Right lobe of liver (tissue), 6 donors: Measurements from ENCODE around the gene SDHD. TPM values are rescaled to one million over a fixed set of nuclear protein-coding genes. Genes with fewer than 3 reads are reported as not detected.
"Not testable (repeated sequence)": the region's sequence is repeated elsewhere in the genome, so short reads cannot be mapped to it uniquely, and the experiment has no call there.

Experiments used
- ATAC-seq, 4 donors: fragments of 200-7000 bp; cut with Tn5 transposase; one replicate each; pipeline ENCODE4 v1.9.1; 2020; ENCODE audit warnings: mild to moderate bottlenecking in 4 of 4, moderate library complexity in 4 of 4
- DNase-seq, 3 donors: peaks; one replicate each; pipeline ENCODE4 v3.0.0-alpha.2; 2020
- H3K27ac ChIP-seq, 3 donors: fragments of 200-600 bp; one replicate each; pipeline ENCODE4 v1.8.0; 2022
- H3K27me3 ChIP-seq, 2 donors: fragments of 200-600 bp; one replicate each; pipeline ENCODE4 v1.8.0; 2022
- H3K36me3 ChIP-seq, 4 donors: fragments of 200-600 bp; sonication (generic) in 1 of 4; one replicate each; pipeline versions ENCODE4 v1.5.1 to v1.8.0; 2017 to 2022; ENCODE audit warnings: control low read depth in 1 of 4
- H3K4me1 ChIP-seq, 4 donors: fragments of 200-600 bp; sonication (generic) in 1 of 4; one replicate each; pipeline versions ENCODE4 v1.5.1 to v1.8.0; 2017 to 2022; ENCODE audit warnings: control low read depth in 1 of 4
- H3K4me3 ChIP-seq, 3 donors: fragments of 200-600 bp; one replicate each; pipeline ENCODE4 v1.8.0; 2022
- H3K9me3 ChIP-seq, 4 donors: fragments of 200-600 bp; sonication (generic) in 1 of 4; one replicate each; pipeline versions ENCODE4 v1.5.1 to v1.8.0; 2017 to 2022; ENCODE audit warnings: control low read depth in 1 of 4
- CTCF ChIP-seq, 4 donors: fragments of 200-600 bp in 3 of 4; fragments of 450-650 bp in 1 of 4; IDR thresholded peaks; one replicate each; pipeline versions ENCODE4 v1.5.1 to v1.8.0; 2016 to 2022; ENCODE audit warnings: antibody characterized with exemption in 4 of 4, mild to moderate bottlenecking in 2 of 4
- POLR2A ChIP-seq: fragments of 450-650 bp; IDR thresholded peaks from one replicate; pipeline ENCODE4 v1.6.1; 2017; ENCODE audit warnings: antibody characterized with exemption, mild to moderate bottlenecking
- WGBS: methylation state at CpG from one replicate; pipeline ENCODE4 v1.1.6; 2018; ENCODE audit warnings: low coverage, low lambda C conversion rate; ENCODE audit not compliant: insufficient coverage; ENCODE audit errors: missing lambda C conversion rate; 5-methylcytosine and 5-hydroxymethylcytosine counted together
- intact Hi-C, 2 donors: fragments of 100-400 bp; cut with DNase I; formaldehyde crosslinking; loops; one replicate each; pipeline versions ENCODE4 v1.11.2 to v1.14.1; 2022
- total RNA-seq, 6 experiments: library from RNA; depleted of rRNA in 2 of 6; stranded (reverse); fragments of >200 nt in 2 of 6; fragmentation: NEBNext Ultra II Directional in 3 of 6; extraction: Animal tissue kit (Norgen Biotek cat#: 25700) in 3 of 6; gene quantifications; one replicate each; pipeline versions ENCODE4 v1.1.0 to v1.2.4, GENCODE V29; 2016 to 2023
- donor health status: DM: no; HTN: yes; CAD: no.
- donor health status: DM: no; HTN: no; CAD: no.
- donor health status: DM: no; HTN: no; CAD: no.
- donor health status: DM: no; HTN: yes; CAD: no.
- donor health status: DM: no; HTN: yes; CAD: no.

SDHD gene
- total RNA-seq, 6 experiments from 2014 or later: 114 to 191 (median 130) TPM

GRCh38 chr11:112044961-112045360 lies 41.7 kb upstream of the SDHD start:
- TF ChIP-seq POLR2A: no peak
- TF ChIP-seq CTCF (IDR thresholded peaks at IDR 0.05): no peak
- intact Hi-C loops: no loop called here

GRCh38 chr11:112046647-112047046 lies 40.0 kb upstream of the SDHD start:
- H3K9me3 ChIP-seq, H3K4me3 ChIP-seq, DNase-seq, intact Hi-C loops, H3K27ac ChIP-seq, H3K27me3 ChIP-seq, ATAC-seq, H3K4me1 ChIP-seq: not testable (repeated sequence)
- WGBS: 100% methylated on average over 2 of the region's 2 CpGs
- peaks cover 5 to 61% (median 17%) of the 10 kb centered on the region in 4 donors for H3K36me3 ChIP-seq

More at GRCh38 chr11:112044961-112045360, 41.7 kb upstream of the SDHD start:
- Histone ChIP-seq H3K36me3 (peaks cover 0 to 64% (median 12%) of the 10 kb centered on the region in 4 donors), H3K4me3 (no peak overlapping the region), H3K27ac (no peak overlapping the region), H3K4me1 (no peaks in the 10 kb centered on the region), H3K27me3 (no peaks in the 10 kb centered on the region), H3K9me3 (no peaks in the 10 kb centered on the region)
- WGBS: 92% methylated on average over 4 of the region's 4 CpGs
- DNase-seq (no peak), ATAC-seq (no peak)

GRCh38 chr11:112048256-112048655 lies 38.4 kb upstream of the SDHD start:
- not testable (repeated sequence) for H3K4me1 ChIP-seq, DNase-seq
- peaks cover 5 to 68% (median 24%) of the 10 kb centered on the region in 4 donors for H3K36me3 ChIP-seq

GRCh38 chr11:112049777-112050176 lies 36.9 kb upstream of the SDHD start:
- DNase-seq (no peak), ATAC-seq (no peak)
- H3K9me3 ChIP-seq: no peaks in the 10 kb centered on the region
- WGBS: 50% methylated on average over 2 of the region's 2 CpGs
- H3K4me3 ChIP-seq: no peak overlapping the region
- TF ChIP-seq CTCF (IDR thresholded peaks at IDR 0.05): no peak
- no peak for TF ChIP-seq POLR2A
- intact Hi-C loops: no loop called here
- H3K4me1 ChIP-seq: no peaks in the 10 kb centered on the region
- no peak overlapping the region for H3K27ac ChIP-seq
- no peaks in the 10 kb centered on the region for H3K27me3 ChIP-seq
- peaks cover 5 to 69% (median 30%) of the 10 kb centered on the region in 4 donors for H3K36me3 ChIP-seq

More at GRCh38 chr11:112048256-112048655, 38.4 kb upstream of the SDHD start:
- WGBS: 92% methylated on average over 2 of the region's 3 CpGs
- intact Hi-C loops, H3K9me3 ChIP-seq, H3K4me3 ChIP-seq, ATAC-seq, H3K27me3 ChIP-seq, H3K27ac ChIP-seq: not testable (repeated sequence)

- DNase-seq (no peak), ATAC-seq (no peak)
- no peak overlapping the region for H3K27ac ChIP-seq
- intact Hi-C loops: no loop called here
- H3K4me1 ChIP-seq: no peaks in the 10 kb centered on the region
- H3K27me3 ChIP-seq: no peaks in the 10 kb centered on the region
- no peaks in the 10 kb centered on the region for H3K9me3 ChIP-seq
- 64% methylated on average over 3 of the region's 3 CpGs for WGBS
- H3K4me3 ChIP-seq: no peak overlapping the region
- peaks cover 5 to 67% (median 25%) of the 10 kb centered on the region in 4 donors for H3K36me3 ChIP-seq
- no peak for TF ChIP-seq POLR2A
- no peak for TF ChIP-seq CTCF (IDR thresholded peaks at IDR 0.05)
Measured at GRCh38 chr11:112050721-112051120, 36.0 kb upstream of the SDHD start.

- DNase-seq: no peak
- intact Hi-C loops: no loop called here
- 77% methylated on average over 3 of the region's 3 CpGs for whole genome bisulfite sequencing
- Histone ChIP-seq H3K9me3 (no peaks in the 10 kb centered on the region), H3K27me3 (no peaks in the 10 kb centered on the region), H3K4me1 (no peaks in the 10 kb centered on the region), H3K4me3 (no peak overlapping the region), H3K36me3 (peaks cover 5 to 60% (median 23%) of the 10 kb centered on the region in 4 donors), H3K27ac (no peak overlapping the region)
- TF ChIP-seq POLR2A: no peak
- TF ChIP-seq CTCF (IDR thresholded peaks at IDR 0.05): no peak
- no peak for ATAC-seq
Measured at GRCh38 chr11:112051768-112052167, 34.9 kb upstream of the SDHD start.
